Activated CD8-positive, alpha-beta T cell treated with anti-CD3 and anti-CD28 coated beads for 36 hours (primary cell): ENCODE measurements around the gene GNS. TPM values are rescaled to one million over a fixed set of nuclear protein-coding genes. Genes with fewer than 3 reads are reported as not detected.

Experiments
- ATAC-seq: fragments of 200-7000 bp; cut with Tn5 transposase; one replicate; pipeline ENCODE4 v1.10.0; 2021; ENCODE audit warnings: mild to moderate bottlenecking, moderate library complexity
- CTCF ChIA-PET: fragments of 350-600 bp; sonication (Branson Sonifier 250); formaldehyde crosslinking; loops from one replicate; lab custom pipeline; 2021; ENCODE audit warnings: antibody characterized with exemption; lab: Charles Lee
- POLR2A ChIA-PET: fragments of 350-600 bp; sonication (Branson Sonifier 250); formaldehyde crosslinking; loops from one replicate; lab custom pipeline; 2021; ENCODE audit warnings: antibody characterized with exemption; lab: Charles Lee
- DNase-seq: peaks from one replicate; pipeline ENCODE4 v3.0.0-alpha.2; 2020
- H3K27ac Mint-ChIP-seq: one replicate; pipeline ENCODE4 v1.8.0; 2021; ENCODE audit warnings: mild to moderate bottlenecking, mixed read lengths
- H3K27me3 Mint-ChIP-seq: one replicate; pipeline ENCODE4 v1.8.0; 2021; ENCODE audit warnings: mixed read lengths
- H3K36me3 Mint-ChIP-seq: one replicate; pipeline ENCODE4 v1.8.0; 2021; ENCODE audit warnings: low read depth, mixed read lengths
- H3K4me1 Mint-ChIP-seq: one replicate; pipeline ENCODE4 v1.8.0; 2021; ENCODE audit warnings: low read depth, mixed read lengths
- H3K4me3 Mint-ChIP-seq: one replicate; pipeline ENCODE4 v1.8.0; 2021; ENCODE audit warnings: mild to moderate bottlenecking, moderate library complexity, mixed read lengths
- H3K9me3 Mint-ChIP-seq: one replicate; pipeline ENCODE4 v1.8.0; 2021; ENCODE audit warnings: mixed read lengths
- CTCF ChIP-seq: fragments of 200-600 bp; IDR thresholded peaks from one replicate; pipeline ENCODE4 v1.8.0; 2022; ENCODE audit warnings: antibody characterized with exemption, mild to moderate bottlenecking
- intact Hi-C: fragments of 100-400 bp; cut with micrococcal nuclease; formaldehyde crosslinking; loops from one replicate; pipeline ENCODE4 v1.10.0; 2022
- total RNA-seq, 2 experiments: library from RNA; stranded (reverse); gene quantifications; one replicate each; pipeline ENCODE4 v1.2.3, GENCODE V29; 2021

Gene GNS
- total RNA-seq, 2 experiments from 2014 or later = 16.4 to 19.2 TPM

DNA sequence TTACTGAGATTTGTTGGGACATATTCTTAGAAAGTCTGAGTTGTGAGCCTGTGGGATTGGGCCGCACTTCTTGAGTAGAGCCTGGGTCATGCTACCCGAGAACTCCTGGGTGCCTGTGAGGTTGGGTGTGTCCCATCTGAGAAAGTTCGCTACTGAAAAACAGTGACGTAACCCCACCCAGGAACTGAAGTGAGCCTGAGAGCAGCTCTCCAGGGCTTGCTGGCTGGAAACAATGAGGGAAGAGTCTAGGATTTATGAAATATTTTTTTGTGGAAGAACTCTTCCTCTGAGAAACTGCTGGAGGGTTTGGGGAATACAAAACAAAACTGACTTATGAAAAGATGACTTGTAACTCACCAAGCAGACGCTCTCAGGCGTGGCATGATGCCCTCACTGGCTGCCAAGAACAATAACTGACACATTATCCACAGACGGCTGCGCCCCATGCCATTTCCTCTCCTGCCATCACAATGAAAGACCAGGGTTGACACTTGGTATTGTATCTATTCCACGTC lies 79.7 kb downstream of the GNS start:
- Mint-ChIP-seq H3K4me3 (peak overlapping the region; percentile 54), H3K36me3 (peaks cover 22% of the 10 kb centered on the region), H3K4me1 (peaks cover 89% of the 10 kb centered on the region), H3K27ac (peak overlapping the region; percentile 88), H3K9me3 (no peaks in the 10 kb centered on the region), H3K27me3 (no peaks in the 10 kb centered on the region)
- CTCF ChIA-PET = interaction anchor here (0.8 to 3.2 kb wide), 11 partner anchors 9 to 130 kb away, joined by 3 to 14 read pairs (median 4); no protein-coding TSS in a partner anchor
- intact Hi-C loops = no loop called here
- DNase-seq = peak; percentile 83
- POLR2A ChIA-PET = interaction anchor here (0.9 to 3.8 kb wide), 5 partner anchors 9 to 69 kb away, joined by 3 to 32 read pairs (median 3); partner anchors contain the start of gene RASSF3
- ATAC-seq = peak; percentile 68
- TF ChIP-seq CTCF = no peak

DNA sequence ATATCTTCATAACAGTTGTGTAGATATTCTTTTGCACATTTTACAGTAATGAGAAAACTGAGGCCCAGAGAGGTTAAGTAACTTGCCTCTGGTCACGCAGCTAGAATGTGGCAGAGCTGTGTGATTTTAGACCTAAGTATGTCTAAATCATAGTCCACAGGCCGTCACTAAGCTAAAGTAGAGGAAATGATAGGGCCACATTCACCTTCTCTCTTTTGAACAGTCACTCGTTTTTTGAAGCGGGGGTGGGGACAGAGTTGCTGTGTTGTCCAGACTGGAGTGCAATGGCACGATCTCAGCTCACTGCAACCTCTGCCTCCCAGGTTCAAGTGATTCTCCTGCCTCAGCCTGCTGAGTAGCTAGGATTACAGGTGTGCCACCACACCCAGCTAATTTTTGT lies 80.4 kb downstream of the GNS start:
- peak overlapping the region; percentile 88 for H3K27ac Mint-ChIP-seq
- no peak for TF ChIP-seq CTCF
- intact Hi-C loops = no loop called here
- H3K9me3 Mint-ChIP-seq = no peaks in the 10 kb centered on the region
- peaks cover 89% of the 10 kb centered on the region for H3K4me1 Mint-ChIP-seq
- ATAC-seq = no peak
- ChIA-PET POLR2A (interaction anchor here (0.7 to 3.8 kb wide), 2 partner anchors 10 to 68 kb away, joined by 3 to 32 read pairs; partner anchors contain the start of gene RASSF3), CTCF (interaction anchor here (1.7 to 3.2 kb wide), 7 partner anchors 9 to 129 kb away, joined by 4 to 14 read pairs (median 6); no protein-coding TSS in a partner anchor)
- DNase-seq = peak; percentile 61
- H3K4me3 Mint-ChIP-seq = peak overlapping the region; percentile 10
- no peaks in the 10 kb centered on the region for H3K27me3 Mint-ChIP-seq
- H3K36me3 Mint-ChIP-seq = peaks cover 15% of the 10 kb centered on the region

GRCh38 chr12:64678248-64678647 lies 81.0 kb downstream of the GNS start:
- POLR2A ChIA-PET = interaction anchor here (0.7 to 3.8 kb wide), 3 partner anchors 9 to 68 kb away, joined by 3 to 32 read pairs (median 3); partner anchors contain the start of gene RASSF3

GRCh38 chr12:64675795-64676194 lies 83.4 kb downstream of the GNS start:
- H3K36me3 Mint-ChIP-seq = peaks cover 5% of the 10 kb centered on the region
- ChIA-PET POLR2A (interaction anchor here (0.6 to 1.8 kb wide), 4 partner anchors 8 to 67 kb away, joined by 3 to 4 read pairs (median 4); no protein-coding TSS in a partner anchor), CTCF (interaction anchor here (1.3 to 1.5 kb wide), 2 partner anchors 22 to 61 kb away, joined by 4 to 5 read pairs; no protein-coding TSS in a partner anchor)
- H3K4me3 Mint-ChIP-seq = no peak overlapping the region
- no peak for TF ChIP-seq CTCF
- peak overlapping the region; percentile 85 for H3K27ac Mint-ChIP-seq
- DNase-seq (no peak), ATAC-seq (no peak)
- intact Hi-C loops = no loop called here
- peaks cover 88% of the 10 kb centered on the region for H3K4me1 Mint-ChIP-seq
- no peaks in the 10 kb centered on the region for H3K27me3 Mint-ChIP-seq
- H3K9me3 Mint-ChIP-seq = no peaks in the 10 kb centered on the region

More at GRCh38 chr12:64678248-64678647, 81.0 kb downstream of the GNS start:
- H3K4me1 Mint-ChIP-seq = peaks cover 89% of the 10 kb centered on the region
- H3K27me3 Mint-ChIP-seq = no peaks in the 10 kb centered on the region
- no peak overlapping the region for H3K4me3 Mint-ChIP-seq
- CTCF ChIA-PET = interaction anchor here (1.1 to 3.2 kb wide), 8 partner anchors 8 to 134 kb away, joined by 3 to 14 read pairs (median 8); no protein-coding TSS in a partner anchor
- DNase-seq (no peak), ATAC-seq (no peak)
- intact Hi-C loops = no loop called here
- peak; percentile 29 for TF ChIP-seq CTCF
- no peaks in the 10 kb centered on the region for H3K9me3 Mint-ChIP-seq
- H3K36me3 Mint-ChIP-seq = peaks cover 9% of the 10 kb centered on the region
- H3K27ac Mint-ChIP-seq = peak overlapping the region; percentile 88
